GM19035 (cell line): Measurements from ENCODE around the gene PSMB8.

Source experiments
- ATAC-seq: cut with Tn5 transposase; IDR thresholded peaks from one replicate; pipeline ENCODE4 v1.9.1; 2021; ENCODE audit not compliant: unreplicated experiment

The PSMB8 gene

DNA sequence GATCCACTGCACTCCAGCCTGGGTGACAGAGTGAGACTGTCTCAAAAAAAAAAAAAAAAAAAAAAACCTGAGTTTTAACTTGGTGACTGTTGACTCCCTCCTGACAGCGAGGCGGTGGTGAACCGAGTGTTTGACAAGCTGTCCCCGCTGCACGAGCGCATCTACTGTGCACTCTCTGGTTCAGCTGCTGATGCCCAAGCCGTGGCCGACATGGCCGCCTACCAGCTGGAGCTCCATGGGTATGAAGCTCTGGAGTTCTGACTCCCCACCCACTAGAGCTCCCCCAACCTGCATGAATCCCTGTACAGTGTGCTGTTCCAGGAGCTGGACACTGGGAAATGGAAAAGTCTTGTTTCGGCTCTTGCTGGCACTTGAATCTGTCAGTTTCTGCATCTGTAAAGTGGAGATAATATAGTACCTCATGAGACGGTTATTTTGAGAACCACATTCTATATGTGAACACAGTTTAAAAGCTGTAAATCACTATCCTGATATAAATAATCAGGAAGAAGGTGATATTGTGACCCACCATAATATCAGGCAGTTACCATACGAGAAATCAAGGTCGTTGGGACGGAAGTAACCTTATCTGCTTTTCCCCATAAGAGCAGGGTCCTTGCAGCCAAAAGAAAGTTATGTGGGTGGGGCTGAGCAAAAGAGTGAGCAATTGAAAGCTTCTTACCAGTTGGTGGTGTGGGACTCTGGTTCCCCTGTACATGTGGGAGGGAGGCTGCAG is 13.5 kb upstream of the PSMB8 start:
- ATAC-seq: no peak

- no peak for ATAC-seq
Observed at GRCh38 chr6:32855467-32856174, 11.8 kb upstream of the PSMB8 start.

DNA sequence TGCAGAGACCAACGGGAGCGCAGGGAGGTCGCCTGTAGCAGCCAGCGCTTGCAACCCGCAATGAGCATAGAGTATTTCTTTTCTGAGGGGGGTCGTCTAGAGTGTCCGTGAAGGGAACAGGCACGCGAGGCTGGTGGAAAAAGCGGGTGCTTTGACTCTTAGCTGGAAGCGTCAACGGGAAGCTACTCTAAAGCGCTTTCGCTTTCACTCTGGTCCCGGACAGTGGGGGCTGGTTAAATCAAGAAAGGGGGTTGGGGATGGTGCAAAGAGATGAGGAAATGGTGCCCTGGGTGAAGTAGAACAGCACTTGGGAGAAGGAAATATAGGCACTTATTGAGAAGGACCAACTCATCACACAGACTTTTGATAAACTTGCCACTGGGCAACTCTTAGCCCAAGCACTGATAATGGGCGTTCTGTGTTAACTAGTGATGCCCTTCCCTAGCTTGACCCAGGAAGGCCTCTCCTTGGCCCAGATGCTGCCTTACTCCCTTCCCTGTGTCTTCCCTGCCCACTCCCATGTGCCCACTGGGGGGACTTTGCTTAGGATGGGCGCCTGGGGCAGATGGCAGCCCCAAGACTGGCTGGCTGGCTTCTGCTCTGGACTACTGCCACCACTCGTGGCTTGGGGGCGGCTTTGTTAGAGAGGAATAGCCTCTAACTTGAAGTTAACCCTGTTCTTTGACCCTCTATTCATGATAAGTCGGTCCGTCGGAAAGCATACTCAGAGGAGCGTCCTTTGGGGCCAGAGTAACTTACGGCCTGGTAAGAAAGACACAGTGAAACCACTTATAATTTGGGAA is 10.7 kb upstream of the PSMB8 start:
- peak; percentile 10 for ATAC-seq

- ATAC-seq: peak; percentile 81
Observed at GRCh38 chr6:32853541-32854375, 9.9 kb upstream of the PSMB8 start, which contains the start of the genes PSMB9 and TAP1. Gene PSMB9, plus strand, starts transcription at chr6:32854192. Its CDS starts 38 bp downstream, at chr6:32854230. Gene TAP1, minus strand, starts transcription at chr6:32853704. Its CDS starts 68 bp downstream, at chr6:32853636.

DNA sequence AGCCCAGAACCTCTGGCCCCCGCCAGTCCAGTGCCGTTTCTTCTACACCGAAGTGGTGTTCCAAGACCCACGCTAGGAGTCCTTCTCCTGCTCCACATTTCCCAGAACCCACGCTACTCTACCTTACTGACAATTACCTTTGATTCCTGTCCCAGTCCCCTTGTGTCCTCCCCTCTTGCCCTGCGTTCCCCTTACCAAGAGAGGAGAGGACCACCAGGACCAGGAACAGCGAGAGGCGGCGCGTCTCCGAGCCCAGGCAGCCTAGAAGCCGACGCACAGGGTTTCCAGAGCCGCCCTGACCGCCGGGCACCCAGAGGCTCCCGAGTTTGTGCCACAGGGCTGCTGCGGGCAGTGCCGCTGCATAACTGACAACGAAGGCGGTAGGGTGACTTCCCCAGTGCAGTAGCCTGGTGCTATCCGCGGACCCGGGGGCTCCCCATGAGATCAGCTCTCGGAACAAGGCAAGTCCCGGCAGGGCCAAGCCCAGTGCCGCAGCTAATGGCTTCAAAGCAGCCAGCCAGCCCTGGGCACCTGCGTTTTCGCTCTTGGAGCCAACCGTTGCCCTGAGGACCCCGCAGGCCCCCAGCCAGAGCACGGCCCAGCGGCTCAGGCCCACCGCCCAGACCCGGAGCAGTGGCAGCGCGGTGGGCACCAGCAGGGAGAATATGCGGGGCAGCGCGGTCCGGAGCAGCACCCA is 9.1 kb upstream of the PSMB8 start:
- ATAC-seq: peak; percentile 24

- no peak for ATAC-seq
Observed at GRCh38 chr6:32852018-32852843, 8.4 kb upstream of the PSMB8 start.

DNA sequence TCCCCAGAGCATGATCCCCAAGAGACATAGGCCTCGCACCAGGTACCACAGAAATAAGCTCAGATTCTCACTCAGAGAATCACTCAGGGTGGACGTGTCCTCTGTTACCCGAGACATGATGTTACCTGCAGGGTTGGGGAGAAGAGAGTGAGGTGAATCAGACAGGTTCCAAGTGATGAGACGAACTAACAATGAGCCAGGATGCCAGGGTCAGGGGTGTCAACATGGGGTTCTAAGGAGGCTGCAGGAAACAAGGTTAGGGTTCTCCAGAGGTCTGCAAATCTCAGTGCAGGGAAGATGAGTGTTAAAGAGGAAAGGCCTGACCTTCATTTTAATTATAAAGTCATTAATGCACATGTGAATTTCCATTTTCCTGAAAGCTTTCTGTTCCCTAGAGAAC is 7.2 kb upstream of the PSMB8 start:
- ATAC-seq: no peak

GRCh38 chr6:32849126-32849525 is 5.3 kb upstream of the PSMB8 start:
- no peak for ATAC-seq

GRCh38 chr6:32847795-32848194 is 3.9 kb upstream of the PSMB8 start:
- no peak for ATAC-seq

- no peak for ATAC-seq
Observed at GRCh38 chr6:32847004-32847403, 3.2 kb upstream of the PSMB8 start.

- ATAC-seq: no peak
Observed at GRCh38 chr6:32845384-32845884, 1.6 kb upstream of the PSMB8 start.

GRCh38 chr6:32844839-32845383 is 1.1 kb upstream of the PSMB8 start:
- no peak for ATAC-seq

DNA sequence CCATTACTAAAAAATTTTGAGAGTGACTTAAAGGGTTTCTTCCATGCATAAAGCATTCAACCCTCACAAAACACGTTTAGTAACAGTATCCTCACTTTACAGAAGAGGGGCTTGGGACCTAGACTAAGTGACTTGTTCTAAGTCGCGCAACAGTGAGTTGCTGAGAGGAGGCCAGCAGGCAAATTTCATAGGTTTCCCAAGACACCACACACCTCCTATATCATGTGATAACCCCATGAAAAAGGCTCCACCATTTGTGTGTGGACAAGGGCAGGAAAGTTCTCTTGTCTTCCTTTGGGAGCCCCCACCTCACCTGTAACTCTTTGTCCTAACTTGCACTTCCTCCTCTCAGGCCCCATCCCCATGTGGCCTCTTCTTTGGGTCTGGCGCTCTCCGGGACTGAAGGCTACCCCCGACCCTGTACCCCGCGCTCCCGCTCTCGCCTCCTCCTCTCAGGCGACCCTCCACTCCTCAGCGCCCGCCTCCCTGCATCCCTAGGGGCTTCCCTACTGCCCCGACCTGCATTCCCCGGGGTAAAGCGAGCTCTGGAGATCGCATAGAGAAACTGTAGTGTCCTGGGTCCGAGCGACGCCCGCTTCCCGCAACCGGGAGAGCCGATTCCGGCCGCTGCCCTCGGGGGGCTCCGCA is 392 bp downstream of the PSMB8 start:
- no peak for ATAC-seq

- ATAC-seq: no peak
Observed at GRCh38 chr6:32842690-32843089, 1.2 kb downstream of the PSMB8 start.

GRCh38 chr6:32842021-32842650 is 1.7 kb downstream of the PSMB8 start:
- ATAC-seq: no peak

GRCh38 chr6:32840604-32841246 is 3.1 kb downstream of the PSMB8 start:
- ATAC-seq: no peak

DNA sequence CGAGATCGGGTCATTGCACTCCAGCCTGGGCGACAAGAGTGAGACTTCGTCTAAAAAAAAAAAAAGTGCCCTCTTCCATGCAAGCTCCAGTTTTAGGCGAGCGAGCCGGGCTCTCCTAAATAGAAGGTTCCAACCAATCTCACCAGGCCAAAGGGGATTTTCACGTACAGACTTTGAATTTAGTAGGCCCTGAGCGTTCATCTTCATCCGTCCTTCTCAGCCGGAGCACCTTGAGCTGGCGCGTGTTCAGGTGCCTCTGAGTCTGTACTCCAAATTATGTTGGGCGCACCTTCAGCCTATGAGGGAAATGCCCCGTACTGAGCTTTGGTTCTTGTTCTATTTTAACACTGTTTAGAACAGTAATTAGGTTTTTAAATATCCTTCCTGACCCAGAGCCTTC is 4.5 kb downstream of the PSMB8 start:
- no peak for ATAC-seq
